A549 (cell line): ENCODE measurements around the gene NFATC2.

ENCODE experiments used
- CEBPB ChIP-seq, 2 experiments: fragments of >200 bp in 1 of 2; sonication (Bioruptor Twin) in 1 of 2; formaldehyde crosslinking in 1 of 2; IDR thresholded peaks; 2 replicates each; pipeline ENCODE4 v1.6.1; 2012 to 2016
- CTCF ChIP-seq: fragments of >200 bp; sonication (Bioruptor Twin); formaldehyde crosslinking; IDR thresholded peaks from 3 replicates; pipeline ENCODE4 v1.5.1; 2016
- KDM1A ChIP-seq: fragments of 200-600 bp; sonication (generic); IDR thresholded peaks from 2 replicates; pipeline ENCODE4 v1.6.1; 2016; ENCODE audit warnings: low read depth, mild to moderate bottlenecking
- POLR2A ChIP-seq: IDR thresholded peaks from 2 replicates; pipeline ENCODE4 v1.6.1; 2012; ENCODE audit warnings: mild to moderate bottlenecking, low read length
- RAD21 ChIP-seq, 2 experiments: fragments of >200 bp in 1 of 2; sonication (Bioruptor Twin) in 1 of 2; formaldehyde crosslinking in 1 of 2; IDR thresholded peaks in 1 of 2; conservative IDR thresholded peaks in 1 of 2; 2 replicates in 1 of 2; 3 replicates in 1 of 2; pipeline ENCODE4 v1.6.1; 2012 to 2018; ENCODE audit warnings: inconsistent platforms in 1 of 2
- ZFP36 ChIP-seq: fragments of 450-650 bp; IDR thresholded peaks from 2 replicates; pipeline ENCODE4 v1.6.1; 2014; ENCODE audit warnings: borderline replicate concordance; ENCODE audit not compliant: partially characterized antibody

GRCh38 chr20:51591871-51592270 lies 49.4 kb upstream of the NFATC2 start:
- no peak for TF ChIP-seq POLR2A
- TF ChIP-seq CTCF, result no peak
- no peak for TF ChIP-seq ZFP36
- TF ChIP-seq CEBPB (IDR thresholded peaks at IDR 0.05), result no peak
- TF ChIP-seq KDM1A, result no peak
- TF ChIP-seq RAD21 (conservative IDR thresholded peaks at IDR 0.05 in 1 of 2, IDR thresholded peaks at IDR 0.05 in 1 of 2), result no peak
